Sigmoid colon (tissue), 3 donors: ENCODE data around the gene TPX2.

Source experiments
- CTCF ChIP-seq, 4 experiments: fragments of 450-650 bp in 3 of 4; fragments of 200-600 bp in 1 of 4; IDR thresholded peaks; one replicate each; pipeline ENCODE4 v1.5.1; 2016 to 2019; ENCODE audit warnings: antibody characterized with exemption in 4 of 4, mild to moderate bottlenecking in 3 of 4, moderate library complexity in 2 of 4
- POLR2A ChIP-seq, 2 donors: fragments of 450-650 bp; IDR thresholded peaks; one replicate each; pipeline ENCODE4 v1.6.1; 2016; ENCODE audit warnings: antibody characterized with exemption in 2 of 2, mild to moderate bottlenecking in 2 of 2, moderate library complexity in 2 of 2

- TF ChIP-seq CTCF (IDR thresholded peaks at IDR 0.05) (no peak), POLR2A (IDR thresholded peaks at IDR 0.05) (no peak)
Measured at GRCh38 chr20:31808481-31808880, 69.4 kb downstream of the TPX2 start.
